ENCODE measurements around the gene GPX8. TPM values are rescaled to one million over a fixed set of nuclear protein-coding genes. Genes with fewer than 3 reads are reported as not detected.

The GPX8 gene
- total and polyA plus RNA-seq, 5 donors = 15.7 to 24.6 (median 17.7) TPM

DNA sequence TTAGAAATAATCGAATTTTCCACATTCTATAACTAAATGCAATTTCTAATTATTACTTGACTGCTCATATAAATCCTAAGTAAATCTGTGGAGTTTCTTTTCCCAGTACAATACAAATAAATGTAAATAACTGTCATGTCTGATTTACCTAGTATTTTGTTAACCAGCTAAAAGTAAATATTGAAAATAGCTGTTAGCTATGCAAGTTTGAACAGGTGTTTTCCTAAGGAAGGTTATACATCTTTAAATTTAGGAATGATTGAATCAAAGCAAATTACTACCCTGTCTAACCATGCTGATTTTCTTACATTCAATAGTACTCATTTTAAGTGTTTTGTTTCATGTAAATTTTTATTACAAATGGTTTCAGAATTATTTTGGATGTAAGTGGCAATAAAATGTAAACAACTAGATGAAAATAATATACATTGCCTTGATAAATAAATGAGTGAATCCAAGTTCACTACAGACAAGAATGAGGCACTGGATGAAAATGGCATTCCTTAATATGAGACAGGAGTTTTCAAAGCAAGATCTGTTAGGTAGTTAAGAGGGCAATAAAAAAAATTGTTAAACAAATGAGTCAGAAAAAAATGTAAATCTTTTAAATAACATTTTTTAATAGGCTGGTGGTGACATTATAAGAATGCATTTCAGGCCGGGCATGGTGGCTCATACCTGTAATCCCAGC, 51.4 kb downstream of the GPX8 start:
- 80% methylated on average over 2 of the region's 2 CpGs for WGBS
- no peaks in the 10 kb centered on the region for H3K27me3 ChIP-seq (ENCODE audit: control insufficient read depth, insufficient read depth)
- H3K27ac ChIP-seq (ENCODE audit: low read length) = no peak overlapping the region
- intact Hi-C loops (cut with DNase I) = no loop called here
- H3K4me1 ChIP-seq (ENCODE audit: control insufficient read depth, insufficient read depth, low read length) = no peaks in the 10 kb centered on the region
- DNase-seq (no peak), ATAC-seq (no peak)
- H3K9me3 ChIP-seq (ENCODE audit: control insufficient read depth, low read length) = no peaks in the 10 kb centered on the region
- no peak overlapping the region for H3K4me3 ChIP-seq (ENCODE audit: low read length)

Small RNAs within 50 kb of the gene (microRNA-seq; reads per million reads assigned to microRNA genes)
- 1.7 to 3.2 reads per million in 2 donors for gene MIR449A
- 0 reads per million in 2 donors for gene MIR449B
- 0 to 0.42 reads per million in 2 donors for gene MIR449C

Other genes with a start within 250 kb of the GPX8 start
- under 1 TPM in 2 of 4 donors, not detected in 2; 0.20 to 0.65 TPM for gene ESM1, start 174.6 kb upstream of the GPX8 start, total RNA-seq
- gene ESM1, start 174.6 kb upstream of the GPX8 start, polyA plus RNA-seq = 0.43 TPM
- gene GZMK, start 135.9 kb upstream of the GPX8 start, total RNA-seq = under 1 TPM; 0.31 to 0.83 (median 0.56) TPM
- gene GZMK, start 135.9 kb upstream of the GPX8 start, polyA plus RNA-seq = 0.41 TPM
- gene GZMA, start 57.5 kb upstream of the GPX8 start, total RNA-seq = 1 to 10 TPM in 2 of 4 donors, under 1 TPM in 2; 0.42 to 1.5 (median 1.0) TPM
- gene GZMA, start 57.5 kb upstream of the GPX8 start, polyA plus RNA-seq = 0.93 TPM
- gene CDC20B, start 13.0 kb downstream of the GPX8 start, total RNA-seq = not detected
- not detected for gene CDC20B, start 13.0 kb downstream of the GPX8 start, polyA plus RNA-seq
- gene MCIDAS, start 67.1 kb downstream of the GPX8 start, total RNA-seq = not detected
- not detected for gene MCIDAS, start 67.1 kb downstream of the GPX8 start, polyA plus RNA-seq
- gene CCNO, start 73.4 kb downstream of the GPX8 start, total RNA-seq = under 1 TPM in 1 of 4 donors, not detected in 3; 0.14 TPM
- gene CCNO, start 73.4 kb downstream of the GPX8 start, polyA plus RNA-seq = 0.11 TPM
- gene DHX29, start 147.5 kb downstream of the GPX8 start, total RNA-seq = 10 to 100 TPM; 19.5 to 21.4 (median 20.5) TPM
- 9.1 TPM for gene DHX29, start 147.5 kb downstream of the GPX8 start, polyA plus RNA-seq
- 10 to 100 TPM; 54.5 to 65.6 (median 63.1) TPM for gene MTREX, start 147.8 kb downstream of the GPX8 start, total RNA-seq
- 22.2 TPM for gene MTREX, start 147.8 kb downstream of the GPX8 start, polyA plus RNA-seq